Activated CD4-positive, alpha-beta T cell treated with anti-CD3 and anti-CD28 coated beads, Interleukin-2, amount 50 U/mL, for 1 hour (primary cell): ENCODE data around the gene TUBA3D.
"Not testable (repeated sequence)": the region's sequence is repeated elsewhere in the genome, so short reads cannot be mapped to it uniquely, and the experiment has no call there.

Experiments
- DNase-seq: peaks from one replicate; pipeline ENCODE4 v3.0.0-alpha.2; 2020

Gene TUBA3D

DNA sequence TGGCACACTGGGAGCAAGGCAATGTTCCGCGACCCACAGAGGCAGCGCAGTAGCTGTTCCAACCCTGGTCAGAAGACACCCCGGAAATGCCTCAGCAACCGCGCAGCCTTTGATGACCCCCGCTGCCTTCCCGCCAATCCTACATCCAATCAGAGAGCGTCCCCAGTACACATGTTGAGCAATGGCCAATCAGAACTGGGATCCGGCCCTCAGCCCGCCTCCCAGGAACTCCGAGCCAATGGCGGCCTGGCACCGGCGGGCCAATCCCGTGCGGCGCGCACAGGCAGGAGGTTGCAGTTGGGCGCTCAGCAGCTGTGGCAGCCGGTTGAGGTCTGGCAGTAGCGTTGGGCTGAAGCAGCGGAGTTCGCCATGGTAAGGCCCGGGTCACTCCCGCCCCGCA, at the start of gene TUBA3D:
Gene TUBA3D, plus strand, starts transcription at position 289 of the 400 bp plus-strand sequence. Its CDS starts 81 bp downstream, at position 370.
- DNase-seq: no peak

DNA sequence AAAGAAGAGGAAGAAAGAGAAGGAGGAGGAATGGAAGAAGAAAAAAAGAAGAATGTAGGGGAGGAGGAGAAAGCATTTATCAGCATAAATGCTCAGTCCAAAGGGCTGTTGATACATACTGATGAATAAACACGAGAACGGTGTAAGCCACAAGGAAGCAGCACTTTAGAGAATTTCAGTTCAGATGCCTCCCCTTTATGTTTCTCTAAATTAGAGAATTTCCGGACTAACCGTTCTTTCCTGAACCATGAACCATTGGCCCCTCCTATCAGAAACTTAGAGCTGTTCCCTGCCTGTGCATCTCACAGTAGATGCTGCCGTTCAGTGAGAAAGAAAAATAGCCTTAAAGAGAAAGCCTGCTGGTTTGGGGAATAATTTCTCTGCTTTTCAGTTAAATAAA, 49.2 kb upstream of the TUBA3D start:
- DNase-seq: no peak

DNA sequence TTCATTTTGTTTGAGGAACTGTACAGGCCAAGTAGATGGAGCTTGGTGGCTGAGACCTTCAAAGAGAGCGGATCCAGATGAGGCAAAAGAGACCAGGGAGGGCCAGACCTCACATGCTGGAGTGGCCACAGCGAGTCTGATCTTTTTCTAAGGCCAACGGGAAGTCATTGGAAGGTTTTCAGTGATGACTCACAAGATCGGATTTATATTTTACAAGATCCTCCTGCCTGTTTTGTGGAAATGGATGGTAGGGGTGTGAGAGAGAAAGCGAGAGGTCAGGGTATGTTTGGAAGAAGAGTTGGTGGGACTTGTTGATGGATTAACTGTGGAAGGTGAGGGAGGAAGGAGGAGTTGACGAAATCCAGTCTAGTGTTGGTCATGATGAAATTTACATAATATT, 44.6 kb upstream of the TUBA3D start:
- DNase-seq: no peak

GRCh38 chr2:131440742-131441468, 35.0 kb upstream of the TUBA3D start:
- not testable (repeated sequence) for DNase-seq

- DNase-seq: not testable (repeated sequence)
Observed at GRCh38 chr2:131444736-131445514, 31.0 kb upstream of the TUBA3D start.

GRCh38 chr2:131445515-131445797, 30.5 kb upstream of the TUBA3D start:
- not testable (repeated sequence) for DNase-seq

GRCh38 chr2:131445896-131446295, 30.0 kb upstream of the TUBA3D start:
- no peak for DNase-seq

DNA sequence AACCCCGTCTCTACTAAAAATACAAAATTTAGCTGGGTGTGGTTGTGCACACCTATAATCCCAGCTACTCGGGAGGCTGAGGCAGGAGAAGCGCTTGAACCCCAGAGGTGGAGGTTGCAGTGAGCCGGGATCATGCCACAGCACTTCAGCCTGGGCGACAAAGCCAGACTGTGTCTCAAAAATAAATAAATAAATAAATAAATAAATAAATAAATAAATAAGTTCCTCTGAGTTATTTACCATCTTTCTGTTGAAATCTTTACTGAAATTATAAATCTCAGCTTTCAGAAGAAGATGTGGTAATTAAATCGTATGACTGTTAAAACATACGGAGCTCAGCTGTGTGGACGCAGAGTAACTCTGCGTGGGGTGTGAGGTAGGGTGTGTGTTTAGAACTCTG, 27.9 kb upstream of the TUBA3D start:
- DNase-seq: not testable (repeated sequence)

- not testable (repeated sequence) for DNase-seq
Observed at GRCh38 chr2:131451265-131451949, 24.5 kb upstream of the TUBA3D start.

GRCh38 chr2:131454914-131455313, 21.0 kb upstream of the TUBA3D start:
- not testable (repeated sequence) for DNase-seq

GRCh38 chr2:131467722-131468121, 8.2 kb upstream of the TUBA3D start:
- DNase-seq: not testable (repeated sequence)

DNA sequence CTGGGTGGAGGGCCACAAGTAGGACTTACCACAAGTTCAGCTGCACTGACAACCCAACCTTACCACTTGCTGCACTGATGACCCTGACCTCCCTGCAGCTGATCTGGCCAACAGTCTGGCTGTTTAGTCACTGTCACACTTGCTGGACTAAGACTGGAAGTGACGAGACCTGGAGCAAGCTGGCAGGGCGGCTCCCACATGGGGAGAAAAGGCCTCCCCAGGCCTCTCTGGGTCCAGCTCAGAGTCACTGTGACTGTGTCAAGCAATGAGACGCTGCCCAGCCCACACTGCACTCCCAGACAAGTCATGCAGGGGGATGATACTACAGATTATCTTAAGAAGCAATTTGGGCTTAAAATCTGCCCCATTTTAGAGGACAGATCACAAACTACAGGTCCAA, 5.0 kb upstream of the TUBA3D start:
- DNase-seq: not testable (repeated sequence)

DNA sequence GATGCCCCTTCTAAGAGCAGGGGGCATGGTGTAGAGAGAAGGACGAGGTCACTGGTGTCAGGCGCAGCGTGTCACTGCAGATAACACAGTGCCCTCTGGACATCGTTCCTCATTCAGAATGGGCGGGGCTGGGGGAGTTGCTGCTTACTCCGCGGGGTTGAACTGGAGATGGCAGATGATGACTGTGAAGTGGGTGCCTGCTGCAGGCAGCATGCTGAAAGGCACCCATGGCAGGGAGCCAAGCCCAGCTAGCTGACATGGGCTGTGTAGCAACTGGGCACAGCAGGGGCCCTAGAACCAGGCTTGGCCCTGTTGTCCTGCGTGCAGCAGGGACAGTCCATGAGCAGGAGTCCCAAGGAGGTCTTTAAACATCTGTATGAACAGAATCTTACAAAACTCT, 4.3 kb upstream of the TUBA3D start:
- DNase-seq: not testable (repeated sequence)

DNA sequence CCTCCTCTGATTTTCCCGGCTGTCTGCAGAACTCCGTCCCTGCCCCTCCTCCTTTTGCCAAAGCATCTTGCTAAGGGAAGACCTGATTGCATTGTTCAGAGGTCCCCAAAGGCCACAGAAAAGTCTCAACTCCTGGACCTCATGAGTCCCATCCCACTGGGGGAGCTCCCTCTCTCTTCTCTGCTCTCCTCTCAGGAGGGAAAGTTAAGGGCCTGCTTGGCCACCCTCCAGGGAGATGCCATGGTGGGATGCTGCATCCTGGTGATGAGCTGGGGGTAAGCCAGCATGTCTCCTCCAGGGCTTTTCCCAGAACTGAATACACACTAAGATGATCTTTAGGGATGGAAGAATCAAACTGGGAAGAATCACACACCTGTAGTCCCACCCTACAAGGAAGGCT, 2.7 kb upstream of the TUBA3D start:
- DNase-seq: not testable (repeated sequence)

GRCh38 chr2:131476363-131476762, 444 bp downstream of the TUBA3D start:
- not testable (repeated sequence) for DNase-seq

DNA sequence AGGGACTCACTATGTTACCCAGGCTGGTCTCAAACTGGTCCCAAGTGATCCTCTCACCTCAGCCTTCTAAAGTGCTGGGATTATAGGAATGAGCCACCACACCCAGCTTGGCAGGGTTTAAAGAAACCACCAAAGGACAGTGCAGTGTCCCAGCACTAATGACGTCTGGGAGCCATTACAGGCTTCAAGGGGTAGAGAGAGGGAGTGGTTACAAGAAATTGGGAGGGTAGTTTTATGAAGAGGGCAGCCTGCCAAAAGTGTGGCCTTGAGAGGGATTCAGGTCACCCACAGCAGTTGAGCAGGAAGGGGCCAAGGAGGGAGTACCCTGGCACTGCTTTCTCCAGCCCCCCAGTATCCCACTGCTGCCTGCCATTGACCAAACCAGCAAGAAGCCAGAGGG, 1.3 kb downstream of the TUBA3D start:
- not testable (repeated sequence) for DNase-seq

DNA sequence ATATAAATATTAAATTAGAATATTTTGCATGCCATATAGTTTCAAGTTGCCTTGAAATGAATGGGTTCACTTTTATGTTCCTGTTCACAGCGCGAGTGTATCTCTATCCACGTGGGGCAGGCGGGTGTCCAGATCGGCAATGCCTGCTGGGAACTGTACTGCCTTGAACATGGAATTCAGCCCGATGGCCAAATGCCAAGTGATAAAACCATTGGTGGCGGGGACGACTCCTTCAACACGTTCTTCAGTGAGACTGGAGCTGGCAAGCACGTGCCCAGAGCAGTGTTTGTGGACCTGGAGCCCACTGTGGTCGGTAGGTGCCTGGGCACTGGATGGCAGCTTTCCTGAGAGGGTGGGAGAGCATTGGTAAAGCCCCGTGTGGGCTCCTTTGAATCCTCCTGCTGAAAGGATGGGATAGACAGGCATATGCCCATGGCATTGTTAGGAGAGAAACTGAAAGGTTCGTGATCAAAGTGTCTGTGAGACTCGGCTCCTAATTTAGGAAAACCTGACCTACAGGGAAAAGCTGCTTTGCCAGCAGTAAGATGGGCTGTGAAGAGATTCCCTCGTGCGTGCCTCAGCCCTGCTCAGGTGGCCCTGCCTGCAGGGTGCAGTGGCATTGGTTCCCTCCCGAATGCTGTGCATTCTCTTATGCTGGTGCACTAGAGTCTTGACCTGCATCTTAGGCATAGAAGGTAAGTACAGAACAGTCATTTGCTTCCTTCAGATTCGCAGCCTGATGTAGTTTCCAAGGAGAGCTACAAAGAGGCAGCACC, 2.3 kb downstream of the TUBA3D start:
- DNase-seq: not testable (repeated sequence)

GRCh38 chr2:131478850-131479461, 3.0 kb downstream of the TUBA3D start:
- not testable (repeated sequence) for DNase-seq

DNA sequence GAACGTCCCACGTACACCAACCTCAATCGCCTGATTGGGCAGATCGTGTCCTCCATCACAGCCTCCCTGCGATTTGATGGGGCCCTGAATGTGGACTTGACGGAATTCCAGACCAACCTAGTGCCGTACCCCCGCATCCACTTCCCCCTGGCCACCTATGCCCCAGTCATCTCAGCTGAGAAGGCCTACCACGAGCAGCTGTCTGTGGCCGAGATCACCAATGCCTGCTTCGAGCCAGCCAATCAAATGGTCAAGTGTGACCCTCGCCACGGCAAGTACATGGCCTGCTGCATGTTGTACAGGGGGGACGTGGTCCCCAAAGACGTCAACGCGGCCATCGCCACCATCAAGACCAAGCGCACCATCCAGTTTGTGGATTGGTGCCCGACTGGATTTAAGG, 4.4 kb downstream of the TUBA3D start:
- not testable (repeated sequence) for DNase-seq

GRCh38 chr2:131482506-131483155, 6.7 kb downstream of the TUBA3D start:
- not testable (repeated sequence) for DNase-seq

- DNase-seq: not testable (repeated sequence)
Observed at GRCh38 chr2:131483981-131484820, 8.3 kb downstream of the TUBA3D start.
